ENCODE data around the gene METRNL.
"Not testable (repeated sequence)": the region's sequence is repeated elsewhere in the genome, so short reads cannot be mapped to it uniquely, and the experiment has no call there.

The METRNL gene

DNA sequence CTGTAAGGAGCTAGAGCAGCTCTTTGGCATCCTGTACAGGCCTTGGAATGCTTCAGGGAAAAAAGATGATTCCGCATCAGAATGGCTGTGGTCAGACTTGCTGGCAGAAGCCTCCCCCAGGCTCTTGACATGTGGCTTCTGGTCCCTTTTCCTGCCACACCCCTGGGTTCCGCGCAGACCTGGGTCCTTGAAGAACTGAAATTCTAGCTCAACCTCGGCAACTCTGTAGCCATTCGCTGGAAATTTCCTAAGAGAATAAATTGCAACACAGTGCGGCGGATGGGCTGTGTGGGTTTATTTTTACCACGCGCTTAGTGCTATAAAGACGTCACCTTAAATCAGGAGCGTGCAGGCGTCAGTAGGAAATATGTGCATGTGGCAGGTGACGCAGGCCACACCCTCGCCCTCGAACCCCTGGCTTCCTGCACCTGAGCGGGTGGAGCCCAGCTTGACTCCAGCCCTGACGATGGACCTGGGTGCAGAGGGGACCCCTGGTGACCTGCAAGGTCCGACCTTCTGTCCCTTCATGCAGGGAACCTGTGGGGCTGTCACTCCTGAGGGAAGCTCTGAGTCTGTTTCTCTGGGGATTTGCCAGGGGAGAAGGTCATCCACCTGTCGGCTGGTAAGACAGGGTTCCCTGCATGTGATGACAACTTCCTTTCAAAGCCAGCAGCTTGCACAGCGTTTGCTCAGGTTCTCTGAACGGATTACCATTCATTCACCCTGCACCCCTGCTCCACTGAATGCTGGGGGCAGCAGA is 46.3 kb downstream of the METRNL start:
- no peak overlapping the region for H3K9ac ChIP-seq (ENCODE audit: low read depth, low read length)
- H3K4me1 ChIP-seq (ENCODE audit: insufficient read depth, low read length) = no peaks in the 10 kb centered on the region
- no peaks in the 10 kb centered on the region for H3K9me3 ChIP-seq (ENCODE audit: control insufficient read depth, insufficient read depth, low read length)
- no peaks in the 10 kb centered on the region for H3K36me3 ChIP-seq (ENCODE audit: insufficient read depth, low read length)

DNA sequence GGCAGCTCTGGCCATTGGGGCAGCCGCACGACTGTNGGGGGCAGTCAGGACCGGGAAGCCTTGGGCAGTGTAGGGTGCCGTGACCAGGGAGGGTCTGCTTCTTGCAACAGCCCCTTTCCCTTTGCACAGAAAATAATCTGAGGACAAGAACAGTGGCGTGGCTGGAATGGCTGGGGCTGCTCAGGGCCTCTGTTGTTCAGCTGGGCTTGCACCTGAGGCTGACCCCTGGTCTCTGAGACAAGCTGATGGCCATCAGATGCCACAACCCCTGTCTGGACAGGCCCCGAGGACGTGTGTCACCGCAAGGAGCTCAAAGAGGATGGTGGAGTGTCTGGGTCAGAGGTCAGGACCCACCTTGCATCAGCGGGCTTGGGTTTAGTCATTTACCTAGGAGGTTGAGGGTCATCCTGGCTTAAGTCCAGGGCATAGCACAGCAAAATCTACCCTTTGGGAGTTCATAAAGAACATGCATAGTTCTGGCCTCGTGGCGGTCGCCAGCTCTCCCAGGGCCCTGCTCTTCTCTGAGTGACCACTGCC is 46.9 kb downstream of the METRNL start:
- Histone ChIP-seq H3K36me3 (ENCODE audit: insufficient read depth, low read length) (no peaks in the 10 kb centered on the region), H3K9me3 (ENCODE audit: control insufficient read depth, insufficient read depth, low read length) (no peaks in the 10 kb centered on the region), H3K4me1 (ENCODE audit: insufficient read depth, low read length) (no peaks in the 10 kb centered on the region), H3K9ac (ENCODE audit: low read depth, low read length) (no peak overlapping the region)

DNA sequence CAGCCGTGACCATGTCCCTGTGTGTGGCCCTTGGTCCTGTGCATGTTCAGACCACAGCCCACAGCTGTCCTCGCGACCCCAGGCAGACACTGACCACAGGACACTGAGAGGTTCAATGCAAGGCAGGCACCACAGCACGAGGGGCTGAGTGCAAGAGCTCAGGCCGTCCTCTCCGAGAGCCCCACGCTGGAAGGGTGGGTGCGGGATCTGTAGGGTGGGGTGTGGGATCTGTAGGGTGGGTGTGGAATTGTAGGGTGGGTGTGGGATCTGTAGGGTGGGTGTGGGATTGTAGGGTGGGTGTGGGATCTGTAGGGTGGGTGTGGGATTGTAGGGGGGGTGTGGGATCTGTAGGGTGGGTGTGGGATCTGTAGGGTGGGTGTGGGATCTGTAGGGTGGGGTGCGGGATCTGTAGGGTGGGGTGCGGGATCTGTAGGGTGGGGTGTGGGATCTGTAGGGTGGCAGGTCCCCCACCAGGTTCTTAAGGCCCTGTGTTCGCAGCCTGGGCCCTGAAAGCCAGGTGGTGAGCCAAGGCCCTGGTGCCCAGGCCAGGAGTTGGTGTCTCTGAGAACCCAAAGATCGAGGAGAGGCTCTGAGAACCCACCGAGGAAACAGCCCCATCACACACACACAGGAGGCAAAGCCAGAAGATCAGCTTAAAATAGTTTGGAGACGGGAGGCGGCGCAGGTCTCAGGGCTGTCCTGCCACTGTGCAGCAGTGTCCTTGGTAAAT is 48.2 kb downstream of the METRNL start:
- no peaks in the 10 kb centered on the region for H3K36me3 ChIP-seq (ENCODE audit: insufficient read depth, low read length)
- H3K9me3 ChIP-seq (ENCODE audit: control insufficient read depth, insufficient read depth, low read length) = no peaks in the 10 kb centered on the region; the same call in 1 of the 2 replicates
- 0 out of 2 replicates have a peak, but pooled peaks cover 3% of the 10 kb centered on the region for H3K4me1 ChIP-seq (ENCODE audit: insufficient read depth, low read length)
- no peak overlapping the region for H3K9ac ChIP-seq (ENCODE audit: low read depth, low read length)

DNA sequence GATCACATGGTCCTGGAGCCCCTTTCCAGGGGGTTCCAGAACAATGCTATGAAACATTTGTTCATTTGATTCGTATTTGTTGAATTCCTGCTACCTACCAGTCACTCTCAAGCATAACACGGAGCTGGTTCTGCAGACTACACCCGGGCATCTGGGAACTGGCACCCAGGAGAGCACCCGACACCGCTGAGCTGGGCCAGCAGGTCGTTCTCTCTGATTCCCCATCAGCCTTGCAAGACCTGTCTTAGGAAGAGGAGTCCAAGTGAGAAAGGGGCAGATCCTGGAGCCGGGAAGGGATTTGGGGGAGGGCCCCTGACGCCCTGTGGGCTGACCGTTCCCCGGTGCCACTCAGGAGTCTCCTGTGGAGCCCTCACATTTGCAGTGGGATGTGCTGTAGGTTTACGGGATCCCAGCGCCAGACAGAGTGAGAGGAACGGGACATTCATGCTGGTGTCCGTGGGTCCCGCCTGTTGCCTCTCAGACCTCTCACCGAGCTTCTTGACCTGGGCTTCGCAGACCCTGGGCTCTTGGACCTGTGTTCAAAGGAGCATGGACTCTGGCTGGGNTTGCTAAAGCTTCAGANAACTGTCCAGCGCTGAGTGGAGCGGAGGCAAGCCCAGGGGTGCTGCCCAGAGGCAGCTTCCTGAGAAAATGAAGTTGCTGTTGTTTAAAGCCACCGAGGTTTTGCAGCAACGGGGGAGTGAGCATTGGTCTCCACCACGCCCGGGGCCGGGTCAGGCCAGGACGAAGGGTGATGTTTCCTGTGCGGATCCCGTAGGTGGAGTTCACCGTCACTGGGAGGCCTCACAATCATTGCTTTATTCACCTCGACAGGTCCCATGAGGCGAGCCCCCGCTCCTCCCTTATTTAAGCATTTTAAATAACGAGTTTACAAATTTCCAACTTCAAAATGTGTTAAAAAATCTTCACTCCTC is 49.2 kb downstream of the METRNL start:
- no peaks in the 10 kb centered on the region for H3K36me3 ChIP-seq (ENCODE audit: insufficient read depth, low read length)
- H3K9ac ChIP-seq (ENCODE audit: low read depth, low read length) = no peak overlapping the region
- no peaks in the 10 kb centered on the region; the same call in 1 of the 2 replicates for H3K9me3 ChIP-seq (ENCODE audit: control insufficient read depth, insufficient read depth, low read length)
- H3K4me1 ChIP-seq (ENCODE audit: insufficient read depth, low read length) = 0 out of 2 replicates have a peak, but pooled peaks cover 5% of the 10 kb centered on the region

DNA sequence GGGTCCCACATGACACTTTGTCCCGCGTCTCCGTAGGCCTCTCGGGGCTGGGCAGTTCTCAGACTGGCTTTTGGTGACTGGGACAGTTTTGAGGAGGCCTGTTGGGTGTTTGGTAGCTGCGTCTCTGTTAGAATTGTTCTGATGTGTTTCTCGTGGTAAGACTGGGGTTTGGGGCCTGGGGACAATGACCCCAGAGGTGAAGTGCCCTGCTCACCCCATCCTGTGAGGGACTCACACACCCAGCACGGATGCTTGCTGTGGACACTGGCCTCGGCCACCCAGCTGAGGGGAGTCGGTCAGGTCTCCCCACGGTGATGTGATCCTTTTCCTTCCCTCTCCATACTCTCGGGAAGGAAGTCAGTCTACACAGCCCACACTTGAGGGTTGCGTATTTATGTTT is 50.3 kb downstream of the METRNL start:
- Histone ChIP-seq H3K9me3 (ENCODE audit: control insufficient read depth, insufficient read depth, low read length) (no peaks in the 10 kb centered on the region; the same call in 1 of the 2 replicates), H3K4me1 (ENCODE audit: insufficient read depth, low read length) (0 out of 2 replicates have a peak, but pooled peaks cover 5% of the 10 kb centered on the region), H3K9ac (ENCODE audit: low read depth, low read length) (no peak overlapping the region), H3K36me3 (ENCODE audit: insufficient read depth, low read length) (no peaks in the 10 kb centered on the region)

DNA sequence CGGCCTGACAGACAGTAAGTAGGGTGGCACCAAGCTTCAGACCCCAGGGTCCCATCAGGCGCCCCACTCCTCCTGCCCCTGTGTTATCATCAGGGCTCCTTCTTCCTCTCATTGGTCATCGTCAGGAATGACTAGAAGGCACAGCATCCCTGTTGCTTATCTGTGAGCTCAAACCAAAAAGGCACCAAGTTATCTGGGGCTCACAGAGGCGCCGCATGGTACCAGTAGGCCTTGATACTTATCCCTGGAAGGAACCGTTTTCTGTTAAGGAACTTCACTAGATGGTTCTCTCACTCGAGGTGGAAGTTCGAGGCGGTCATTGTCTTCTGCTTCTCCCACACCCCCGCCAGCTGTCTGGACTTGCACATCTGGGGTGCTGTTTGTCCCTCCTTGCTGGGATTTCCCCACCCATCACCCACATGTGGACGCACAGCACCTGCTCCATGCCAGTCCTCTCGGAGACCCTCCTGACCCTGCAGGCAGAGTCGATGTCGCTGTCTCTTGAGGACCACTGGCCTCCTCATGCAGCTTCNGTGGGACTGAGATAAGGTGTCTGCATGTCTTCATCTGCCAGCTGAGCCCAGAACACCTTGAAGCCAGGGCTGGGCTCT is 52.1 kb downstream of the METRNL start:
- H3K9me3 ChIP-seq (ENCODE audit: control insufficient read depth, insufficient read depth, low read length) = no peaks in the 10 kb centered on the region; the same call in 1 of the 2 replicates
- no peak overlapping the region for H3K9ac ChIP-seq (ENCODE audit: low read depth, low read length)
- 0 out of 2 replicates have a peak, but pooled peaks cover 5% of the 10 kb centered on the region for H3K4me1 ChIP-seq (ENCODE audit: insufficient read depth, low read length)
- H3K36me3 ChIP-seq (ENCODE audit: insufficient read depth, low read length) = no peaks in the 10 kb centered on the region

DNA sequence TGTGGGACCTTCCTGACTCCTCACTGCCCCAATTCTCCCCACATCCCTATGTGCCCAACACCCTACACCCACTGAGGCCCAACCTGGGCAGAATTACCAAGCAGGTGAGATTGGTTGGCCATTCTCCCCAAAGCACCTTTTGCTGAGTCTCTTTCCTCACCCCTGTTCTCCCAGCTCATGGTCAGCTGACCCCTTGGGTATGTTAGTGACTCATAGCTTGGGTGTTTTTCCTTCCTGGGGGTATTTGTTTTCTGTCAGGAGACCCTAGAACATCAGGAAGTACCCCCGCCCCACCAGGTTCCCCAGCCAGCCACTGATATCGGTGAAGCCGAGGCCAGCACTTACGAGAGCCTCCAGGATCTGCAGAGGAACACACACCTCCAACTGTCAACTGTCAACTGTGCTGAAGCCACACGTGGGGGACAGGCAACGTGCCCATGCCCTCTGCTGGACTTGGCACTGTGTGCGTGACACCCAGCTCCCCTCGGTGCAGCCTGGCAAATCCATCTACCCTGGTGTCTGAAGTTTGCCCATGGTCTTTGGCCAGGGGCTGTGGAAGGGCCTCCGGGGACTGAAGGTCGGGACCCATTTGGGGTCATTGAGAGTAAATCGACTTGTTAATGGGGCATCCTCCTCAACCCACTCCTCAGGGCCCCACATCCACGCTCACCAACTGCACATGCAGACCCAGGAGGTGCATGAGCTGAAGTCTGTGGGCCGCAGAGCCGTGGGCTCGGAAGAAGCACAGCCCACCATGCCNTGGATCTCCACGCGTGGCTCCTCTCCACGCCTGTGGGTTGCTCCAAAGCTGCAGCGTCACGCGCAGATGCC is 53.1 kb downstream of the METRNL start:
- Histone ChIP-seq H3K4me1 (ENCODE audit: insufficient read depth, low read length) (0 out of 2 replicates have a peak, but pooled peaks cover 5% of the 10 kb centered on the region), H3K9ac (ENCODE audit: low read depth, low read length) (no peak overlapping the region)

DNA sequence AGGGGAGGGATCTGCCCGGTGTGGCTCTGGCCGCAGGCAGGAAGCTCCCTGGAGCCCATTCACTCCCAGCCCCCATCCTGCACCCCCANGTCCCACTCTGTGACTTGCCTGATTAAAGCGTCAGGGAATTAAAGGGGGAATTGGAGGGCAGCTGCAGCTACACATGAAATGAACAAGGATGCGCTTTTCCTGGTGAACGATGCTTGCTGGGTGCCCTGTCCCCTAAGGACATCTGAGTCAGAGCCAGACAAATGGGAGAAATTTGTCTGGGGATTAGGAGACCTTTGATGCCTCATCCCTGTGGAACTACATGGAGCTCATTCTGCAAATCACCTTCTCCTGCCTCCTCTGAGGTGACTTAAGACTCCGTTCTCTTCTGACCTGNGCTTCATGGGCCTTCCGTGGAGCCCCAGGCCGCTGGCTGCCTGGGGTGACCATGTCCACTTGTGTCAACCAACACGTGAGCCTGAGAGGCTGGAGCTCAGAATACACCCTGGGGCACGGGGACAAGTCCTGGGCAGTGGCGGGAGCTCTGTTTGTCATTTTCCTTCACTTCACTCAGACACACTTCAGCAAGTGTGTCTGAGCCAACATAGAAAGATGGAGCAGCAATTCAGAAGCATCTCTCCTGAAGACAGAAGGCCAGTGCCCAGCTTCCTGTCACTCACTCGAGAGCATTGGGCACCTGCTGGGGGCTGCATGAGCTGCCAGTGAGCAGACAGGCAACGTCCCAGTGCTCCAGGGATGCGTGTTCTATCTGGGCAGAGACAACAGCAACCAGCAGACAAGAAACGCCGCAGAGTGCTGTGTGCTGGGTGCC is 54.1 kb downstream of the METRNL start:
- no peaks in the 10 kb centered on the region for H3K36me3 ChIP-seq (ENCODE audit: insufficient read depth, low read length)
- H3K4me1 ChIP-seq (ENCODE audit: insufficient read depth, low read length) = 0 out of 2 replicates have a peak, but pooled peaks cover 5% of the 10 kb centered on the region
- H3K9ac ChIP-seq (ENCODE audit: low read depth, low read length) = no peak overlapping the region
- no peaks in the 10 kb centered on the region; the same call in 1 of the 2 replicates for H3K9me3 ChIP-seq (ENCODE audit: control insufficient read depth, insufficient read depth, low read length)

More for the DNA sequence above, 53.1 kb downstream of the METRNL start:
- Histone ChIP-seq H3K9me3 (ENCODE audit: control insufficient read depth, insufficient read depth, low read length) (no peaks in the 10 kb centered on the region; the same call in 1 of the 2 replicates), H3K36me3 (ENCODE audit: insufficient read depth, low read length) (no peaks in the 10 kb centered on the region)

DNA sequence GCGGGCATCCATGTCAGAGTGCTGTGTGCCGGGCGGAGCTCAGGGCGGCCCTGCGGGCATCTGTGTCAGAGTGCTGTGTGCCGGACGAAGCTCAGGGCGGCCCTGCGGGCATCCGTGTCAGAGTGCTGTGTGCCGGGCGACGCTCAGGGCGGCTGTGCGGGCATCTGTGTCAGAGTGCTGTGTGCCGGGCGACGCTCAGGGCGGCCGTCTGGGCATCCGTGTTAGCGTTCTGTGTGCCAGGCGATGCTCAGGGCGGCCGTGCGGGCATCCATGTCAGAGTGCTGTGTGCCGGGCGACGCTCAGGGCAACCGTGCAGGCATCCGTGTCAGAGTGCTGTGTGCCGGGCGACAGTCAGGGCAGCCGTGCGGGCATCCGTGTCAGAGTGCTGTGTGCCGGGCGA is 55.0 kb downstream of the METRNL start:
- not testable (repeated sequence) for H3K9me3 ChIP-seq (ENCODE audit: control insufficient read depth, insufficient read depth, low read length); H3K9ac ChIP-seq (ENCODE audit: low read depth, low read length); H3K4me1 ChIP-seq (ENCODE audit: insufficient read depth, low read length); H3K36me3 ChIP-seq (ENCODE audit: insufficient read depth, low read length)

DNA sequence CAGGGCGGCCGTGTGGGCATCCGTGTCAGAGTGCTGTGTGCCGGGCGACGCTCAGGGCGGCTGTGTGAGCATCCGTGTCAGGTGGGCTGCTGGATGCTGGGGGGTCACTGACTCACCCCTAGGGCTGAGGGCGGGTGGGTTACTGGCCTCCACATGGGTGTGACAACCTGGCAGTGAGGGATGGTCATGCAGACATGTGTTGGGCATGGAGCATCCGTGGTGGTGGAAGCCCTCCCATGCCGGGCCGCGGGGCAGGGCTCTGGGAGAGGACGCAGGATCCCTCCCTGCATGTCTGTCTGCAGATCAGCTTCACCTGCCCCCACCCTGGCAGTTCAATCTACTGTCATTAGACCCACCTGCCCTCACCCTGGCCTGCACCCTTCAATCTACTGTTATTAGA is 56.3 kb downstream of the METRNL start:
- Histone ChIP-seq H3K4me1 (ENCODE audit: insufficient read depth, low read length) (0 out of 2 replicates have a peak, but pooled peaks cover 5% of the 10 kb centered on the region), H3K9ac (ENCODE audit: low read depth, low read length) (no peak overlapping the region), H3K9me3 (ENCODE audit: control insufficient read depth, insufficient read depth, low read length) (peaks cover 3% of the 10 kb centered on the region), H3K36me3 (ENCODE audit: insufficient read depth, low read length) (no peaks in the 10 kb centered on the region)

DNA sequence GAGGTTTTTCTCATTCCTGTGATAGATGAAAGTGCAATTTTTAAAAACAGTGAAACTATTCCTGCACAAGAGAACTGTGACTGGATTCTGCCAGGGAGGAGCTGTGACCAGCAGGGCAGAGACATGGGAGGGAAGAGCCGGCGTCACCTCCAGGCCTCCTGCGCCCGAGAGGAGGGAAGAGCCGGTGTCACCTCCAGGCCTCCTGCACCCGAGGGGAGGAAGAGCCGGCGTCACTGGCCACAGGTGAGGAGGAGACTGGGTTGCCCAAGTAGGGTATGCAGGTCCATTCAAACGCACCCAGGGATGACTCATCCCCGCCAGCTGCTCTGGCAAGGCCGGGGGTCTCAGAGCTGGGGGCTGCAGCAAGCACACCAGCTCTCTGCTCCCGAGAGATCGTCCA is 56.7 kb downstream of the METRNL start:
- H3K9me3 ChIP-seq (ENCODE audit: control insufficient read depth, insufficient read depth, low read length) = peaks cover 3% of the 10 kb centered on the region
- H3K9ac ChIP-seq (ENCODE audit: low read depth, low read length) = no peak overlapping the region
- H3K36me3 ChIP-seq (ENCODE audit: insufficient read depth, low read length) = no peaks in the 10 kb centered on the region
- 0 out of 2 replicates have a peak, but pooled peaks cover 5% of the 10 kb centered on the region for H3K4me1 ChIP-seq (ENCODE audit: insufficient read depth, low read length)

DNA sequence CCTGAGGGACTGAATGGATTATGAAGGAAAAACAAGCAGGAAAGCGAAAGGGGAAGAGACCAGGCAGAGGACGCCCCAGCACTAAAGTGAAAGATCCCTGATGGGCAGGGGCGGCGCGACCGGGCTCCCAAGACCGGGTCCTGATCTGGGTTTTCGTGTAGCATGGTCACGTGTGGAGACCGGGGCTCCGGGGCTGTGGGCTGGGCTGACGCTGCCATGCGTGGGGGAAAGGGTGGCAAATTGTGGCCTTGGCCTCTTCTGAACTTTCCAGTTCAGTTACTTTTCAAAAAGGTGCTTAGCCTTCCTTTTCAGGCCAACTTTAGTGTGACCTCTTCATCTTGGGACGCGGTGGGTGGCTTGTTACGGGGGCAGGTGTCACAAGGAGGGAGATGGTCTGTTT is 57.5 kb downstream of the METRNL start:
- Histone ChIP-seq H3K36me3 (ENCODE audit: insufficient read depth, low read length) (no peaks in the 10 kb centered on the region), H3K9me3 (ENCODE audit: control insufficient read depth, insufficient read depth, low read length) (peaks cover 3% of the 10 kb centered on the region), H3K4me1 (ENCODE audit: insufficient read depth, low read length) (0 out of 2 replicates have a peak, but pooled peaks cover 5% of the 10 kb centered on the region), H3K9ac (ENCODE audit: low read depth, low read length) (no peak overlapping the region)

All from ES-I3 (cell line).